Muscle of leg (tissue), 11 donors: ENCODE results near the gene RASIP1. TPM values are rescaled to one million over a fixed set of nuclear protein-coding genes. Genes with fewer than 3 reads are reported as not detected.
A peak's percentile ranks its signal among the peaks of the same experiment; 100 is the strongest.
"Not testable (repeated sequence)": the region's sequence is repeated elsewhere in the genome, so short reads cannot be mapped to it uniquely, and the experiment has no call there.

ENCODE experiments used
- DNase-seq: peaks from one replicate; pipeline ENCODE4 v3.0.0; 2013
- H3K27ac ChIP-seq: one replicate; pipeline ENCODE4 v1.5.1; 2013; ENCODE audit warnings: mild to moderate bottlenecking, low read length, control low read depth
- H3K27me3 ChIP-seq: one replicate; pipeline ENCODE4 v1.6.1; 2013; ENCODE audit warnings: low read length; ENCODE audit not compliant: control insufficient read depth, insufficient read depth
- H3K36me3 ChIP-seq: one replicate; pipeline ENCODE4 v1.6.1; 2013; ENCODE audit warnings: low read length; ENCODE audit not compliant: control insufficient read depth, insufficient read depth
- H3K4me1 ChIP-seq: one replicate; pipeline ENCODE4 v1.6.1; 2013; ENCODE audit warnings: low read length; ENCODE audit not compliant: control insufficient read depth, insufficient read depth
- H3K4me3 ChIP-seq: one replicate; pipeline ENCODE4 v1.5.1; 2013; ENCODE audit warnings: low read length, control low read depth
- H3K9me3 ChIP-seq: replicated peaks from 2 replicates; pipeline ENCODE4 v1.6.1; 2013; ENCODE audit warnings: low read depth, low read length; ENCODE audit not compliant: control insufficient read depth
- WGBS: methylation state at CpG from one replicate; pipeline ENCODE4 v1.1.5; 2013; ENCODE audit warnings: missing lambda C conversion rate; ENCODE audit not compliant: insufficient coverage; 5-methylcytosine and 5-hydroxymethylcytosine counted together
- polyA plus RNA-seq, 8 donors: library from polyadenylated mRNA; unstranded; fragments of 120-200 nt; gene quantifications; one replicate each; pipeline versions ENCODE4 v1.2.1 to v1.2.3, GENCODE V29; 2013; ENCODE audit warnings: inconsistent platforms in 1 of 8, low replicate concordance in 1 of 8; ENCODE audit not compliant: insufficient read length in 8 of 8, insufficient read depth in 1 of 8
- total RNA-seq: library from RNA; stranded (reverse); fragments of 120-200 nt; gene quantifications from one replicate; pipeline ENCODE4 v1.2.4, GENCODE V29; 2013

The RASIP1 gene
- total and polyA plus RNA-seq, 9 donors = 14.1 to 27.7 (median 24.5) TPM

- peaks cover 29% of the 10 kb centered on the region for H3K36me3 ChIP-seq
- not testable (repeated sequence) for H3K27me3 ChIP-seq, DNase-seq, H3K9me3 ChIP-seq
- peaks cover 71% of the 10 kb centered on the region for H3K4me1 ChIP-seq
- WGBS = 96% methylated on average over 5 of the region's 13 CpGs
- peak overlapping the region; percentile 72 for H3K4me3 ChIP-seq
- peak overlapping the region; percentile 98 for H3K27ac ChIP-seq
Measured at GRCh38 chr19:48718106-48718505, 22.3 kb downstream of the RASIP1 start.

- peak overlapping the region; percentile 97 for H3K27ac ChIP-seq
Measured at GRCh38 chr19:48716562-48717291, 23.7 kb downstream of the RASIP1 start.

GRCh38 chr19:48715681-48716171 lies 24.7 kb downstream of the RASIP1 start:
- Histone ChIP-seq H3K4me1 (peaks cover 70% of the 10 kb centered on the region), H3K9me3 (peaks cover 7% of the 10 kb centered on the region), H3K27ac (peak overlapping the region; percentile 97), H3K27me3 (no peaks in the 10 kb centered on the region), H3K4me3 (peak overlapping the region; percentile 76), H3K36me3 (peaks cover 29% of the 10 kb centered on the region)
- peak; percentile 76 for DNase-seq
- WGBS = 27% methylated on average over 16 of the region's 19 CpGs

More at GRCh38 chr19:48716562-48717291, 23.7 kb downstream of the RASIP1 start:
- Histone ChIP-seq H3K4me1 (peaks cover 75% of the 10 kb centered on the region), H3K4me3 (peak overlapping the region; percentile 76), H3K27me3 (no peaks in the 10 kb centered on the region), H3K9me3 (no peaks in the 10 kb centered on the region), H3K36me3 (peaks cover 32% of the 10 kb centered on the region)
- 7% methylated on average over 23 of the region's 24 CpGs for WGBS
- DNase-seq = peak; percentile 94

GRCh38 chr19:48714759-48715675 lies 25.4 kb downstream of the RASIP1 start:
- Histone ChIP-seq H3K36me3 (peaks cover 29% of the 10 kb centered on the region), H3K4me1 (peaks cover 65% of the 10 kb centered on the region), H3K27ac (peak overlapping the region; percentile 97), H3K4me3 (peak overlapping the region; percentile 76), H3K27me3 (no peaks in the 10 kb centered on the region), H3K9me3 (peaks cover 7% of the 10 kb centered on the region)
- WGBS = 35% methylated on average over 20 of the region's 26 CpGs
- peak; percentile 59 for DNase-seq

- peaks cover 7% of the 10 kb centered on the region for H3K9me3 ChIP-seq
- H3K27me3 ChIP-seq = no peaks in the 10 kb centered on the region
- H3K27ac ChIP-seq = peak overlapping the region; percentile 97
- WGBS = under 1% methylated on average over 63 of the region's 67 CpGs
- H3K4me3 ChIP-seq = peak overlapping the region; percentile 84
- H3K4me1 ChIP-seq = peaks cover 56% of the 10 kb centered on the region
- DNase-seq = peak; percentile 100
- H3K36me3 ChIP-seq = peaks cover 29% of the 10 kb centered on the region
Measured at GRCh38 chr19:48713864-48714755, 26.3 kb downstream of the RASIP1 start.

- WGBS = 8% methylated on average over 10 of the region's 25 CpGs
- Histone ChIP-seq H3K9me3 (peaks cover 7% of the 10 kb centered on the region), H3K4me1 (peaks cover 49% of the 10 kb centered on the region), H3K36me3 (peaks cover 29% of the 10 kb centered on the region), H3K27me3 (no peaks in the 10 kb centered on the region), H3K4me3 (peak overlapping the region; percentile 84), H3K27ac (peak overlapping the region; percentile 87)
- peak; percentile 44 for DNase-seq
Measured at GRCh38 chr19:48713041-48713863, 27.2 kb downstream of the RASIP1 start.

- WGBS = 100% methylated on average over 3 of the region's 4 CpGs
- no peaks in the 10 kb centered on the region for H3K27me3 ChIP-seq
- peaks cover 29% of the 10 kb centered on the region for H3K36me3 ChIP-seq
- H3K4me3 ChIP-seq = no peak overlapping the region
- no peak for DNase-seq
- peaks cover 7% of the 10 kb centered on the region for H3K9me3 ChIP-seq
- peaks cover 30% of the 10 kb centered on the region for H3K4me1 ChIP-seq
- H3K27ac ChIP-seq = no peak overlapping the region
Measured at GRCh38 chr19:48711106-48711662, 29.2 kb downstream of the RASIP1 start.

GRCh38 chr19:48708471-48708870 lies 31.9 kb downstream of the RASIP1 start:
- 42% methylated on average over 11 of the region's 11 CpGs for WGBS

GRCh38 chr19:48705431-48705830 lies 35.0 kb downstream of the RASIP1 start:
- Histone ChIP-seq H3K4me1 (no peaks in the 10 kb centered on the region), H3K36me3 (no peaks in the 10 kb centered on the region), H3K27me3 (no peaks in the 10 kb centered on the region), H3K9me3 (no peaks in the 10 kb centered on the region), H3K27ac (no peak overlapping the region), H3K4me3 (no peak overlapping the region)
- 25% methylated on average over 2 of the region's 2 CpGs for WGBS
- DNase-seq = no peak

More at GRCh38 chr19:48708471-48708870, 31.9 kb downstream of the RASIP1 start:
- Histone ChIP-seq H3K27me3 (no peaks in the 10 kb centered on the region), H3K36me3 (peaks cover 15% of the 10 kb centered on the region), H3K4me1 (peaks cover 9% of the 10 kb centered on the region), H3K27ac (no peak overlapping the region), H3K4me3 (no peak overlapping the region), H3K9me3 (peaks cover 7% of the 10 kb centered on the region)
- DNase-seq = no peak
